Lung (tissue), 12 donors: ENCODE data around the gene CXCL16. TPM values are rescaled to one million over a fixed set of nuclear protein-coding genes. Genes with fewer than 3 reads are reported as not detected.

Source experiments
- ATAC-seq: fragments of 200-7000 bp; cut with Tn5 transposase; one replicate; pipeline ENCODE4 v1.9.1; 2020; ENCODE audit warnings: moderate number of reproducible peaks; ENCODE audit not compliant: insufficient read depth, low FRiP score
- DNase-seq, 3 donors: peaks; one replicate each; pipeline ENCODE4 v3.0.0-alpha.2; 2013 to 2017
- H3K27ac ChIP-seq, 2 donors: one replicate each; pipeline ENCODE4 v1.5.1; 2013; ENCODE audit warnings: mild to moderate bottlenecking in 2 of 2, moderate library complexity in 2 of 2, control low read depth in 1 of 2, inconsistent platforms in 1 of 2, low read depth in 1 of 2, low read length in 1 of 2
- H3K27me3 ChIP-seq, 3 donors: one replicate each; pipeline ENCODE4 v1.5.1; 2013; ENCODE audit warnings: low read length in 2 of 3; ENCODE audit not compliant: control insufficient read depth in 3 of 3, insufficient read depth in 3 of 3
- H3K36me3 ChIP-seq, 4 donors: one replicate each; pipeline ENCODE4 v1.5.1; 2013; ENCODE audit warnings: low read length in 4 of 4, mild to moderate bottlenecking in 1 of 4, moderate library complexity in 1 of 4; ENCODE audit not compliant: control insufficient read depth in 4 of 4, insufficient read depth in 4 of 4
- H3K4me1 ChIP-seq, 5 donors: one replicate each; pipeline ENCODE4 v1.5.1; 2013; ENCODE audit warnings: low read length in 5 of 5, mild to moderate bottlenecking in 2 of 5, moderate library complexity in 1 of 5; ENCODE audit not compliant: control insufficient read depth in 5 of 5, insufficient read depth in 5 of 5
- H3K4me3 ChIP-seq: one replicate; pipeline ENCODE4 v1.5.1; 2013; ENCODE audit warnings: mild to moderate bottlenecking, control low read depth, moderate library complexity
- H3K9ac ChIP-seq, 2 donors: one replicate each; pipeline ENCODE4 v1.5.1; 2013; ENCODE audit warnings: low read length in 2 of 2, control low read depth in 1 of 2; ENCODE audit not compliant: insufficient read depth in 1 of 2
- H3K9me3 ChIP-seq, 4 donors: one replicate each; pipeline ENCODE4 v1.5.1; 2013; ENCODE audit warnings: low read length in 3 of 4, mild to moderate bottlenecking in 1 of 4, moderate library complexity in 1 of 4; ENCODE audit not compliant: control insufficient read depth in 4 of 4, insufficient read depth in 3 of 4
- CTCF ChIP-seq: IDR thresholded peaks from 2 replicates; pipeline ENCODE4 v1.5.1; 2012; ENCODE audit warnings: mild to moderate bottlenecking; ENCODE audit errors: control extremely low read depth, extremely low read depth
- WGBS, 2 donors: extraction: QIAGEN DNeasy Blood & Tissue Kit; methylation state at CpG; one replicate each; pipeline ENCODE4 v1.1.7; 2013; 5-methylcytosine and 5-hydroxymethylcytosine counted together
- polyA plus RNA-seq, 2 donors: library from polyadenylated mRNA; stranded (reverse); fragments of 200-250 nt; gene quantifications; one replicate each; pipeline ENCODE4 v1.2.1, GENCODE V29; 2013
- total RNA-seq, 2 donors: library from RNA; depleted of rRNA in 1 of 2; stranded (reverse); fragments of >200 nt in 1 of 2; gene quantifications; one replicate each; pipeline ENCODE4 v1.2.1, GENCODE V29; 2014 to 2021
- donor health status: control.
- donor health status: control.
- donor health status: Bipolar disorder and iron deficiency.
- donor health status: healthy.
- donor health status: DM: yes; HTN: yes; CAD: no.

The CXCL16 gene
- total and polyA plus RNA-seq, 4 donors, result 32.7 to 252 (median 111) TPM

DNA sequence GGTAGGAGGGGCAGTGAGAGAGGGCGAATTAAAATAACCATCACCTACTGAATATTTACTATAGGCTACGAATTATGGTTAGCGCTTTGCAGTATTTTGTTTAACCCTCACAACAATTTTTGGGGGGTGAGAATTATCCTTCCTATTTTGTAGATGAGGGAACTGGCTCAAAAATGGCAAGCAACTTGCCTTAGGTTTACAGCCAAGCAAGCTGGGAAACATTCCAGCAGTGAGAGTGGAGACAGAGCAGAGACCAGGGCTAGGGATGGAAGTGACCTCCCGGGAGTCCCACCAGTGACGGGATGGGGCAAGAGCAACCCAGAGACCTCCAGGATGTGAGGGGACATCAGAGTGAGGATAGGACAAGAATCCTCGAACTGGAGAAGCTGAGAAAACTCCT lies 46.8 kb upstream of the CXCL16 start:
- Histone ChIP-seq H3K36me3 (no peaks in the 10 kb centered on the region), H3K9me3 (peaks cover 0 to 2% (median 0%) of the 10 kb centered on the region in 4 donors), H3K27ac (no peak overlapping the region), H3K4me3 (no peak overlapping the region), H3K4me1 (peaks cover 4 to 33% (median 17%) of the 10 kb centered on the region in 5 donors), H3K27me3 (peaks cover 0 to 44% (median 33%) of the 10 kb centered on the region in 3 donors), H3K9ac (no peak overlapping the region)
- DNase-seq, result no peak
- TF ChIP-seq CTCF, result no peak
- no peak for ATAC-seq
- 14 to 17% methylated on average over 6 of the region's 6 CpGs for WGBS, 2 donors

DNA sequence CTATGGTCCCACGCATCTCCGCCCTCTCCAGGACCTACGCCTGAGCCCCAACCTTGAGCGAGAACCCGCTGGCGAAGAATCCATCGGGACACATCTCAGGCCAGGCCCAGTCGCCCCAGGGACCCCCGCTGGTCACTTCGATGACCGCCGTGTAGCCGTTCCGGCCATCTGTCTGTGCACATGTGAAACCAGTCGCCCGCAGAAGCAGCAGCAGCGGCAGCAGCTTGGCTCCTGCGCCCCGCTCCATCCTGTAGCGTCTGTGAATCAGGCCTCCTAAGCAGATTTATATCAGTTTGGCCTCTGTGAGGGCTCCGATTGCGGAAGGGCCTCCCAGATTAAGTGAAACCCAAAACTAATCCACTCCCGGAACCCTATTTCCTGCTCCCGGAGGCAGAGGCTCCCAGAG lies 46.4 kb upstream of the CXCL16 start, which contains the start of gene VMO1:
Gene VMO1, minus strand, starts transcription at position 259 of the 406 bp plus-strand sequence. Its CDS starts 12 bp downstream, at position 247.
- TF ChIP-seq CTCF, result no peak
- Histone ChIP-seq H3K4me1 (peaks cover 4 to 33% (median 17%) of the 10 kb centered on the region in 5 donors), H3K27me3 (peaks cover 0 to 44% (median 33%) of the 10 kb centered on the region in 3 donors), H3K9me3 (peaks cover 0 to 2% (median 0%) of the 10 kb centered on the region in 4 donors), H3K4me3 (no peak within 1 kb of the TSS), H3K9ac (no peak within 1 kb of the TSS), H3K36me3 (no peaks in the 10 kb centered on the region), H3K27ac (no peak within 1 kb of the TSS)
- no peak for DNase-seq
- no peak for ATAC-seq
- WGBS, 2 donors, result 6 to 8% methylated on average over 24 of the region's 24 CpGs

DNA sequence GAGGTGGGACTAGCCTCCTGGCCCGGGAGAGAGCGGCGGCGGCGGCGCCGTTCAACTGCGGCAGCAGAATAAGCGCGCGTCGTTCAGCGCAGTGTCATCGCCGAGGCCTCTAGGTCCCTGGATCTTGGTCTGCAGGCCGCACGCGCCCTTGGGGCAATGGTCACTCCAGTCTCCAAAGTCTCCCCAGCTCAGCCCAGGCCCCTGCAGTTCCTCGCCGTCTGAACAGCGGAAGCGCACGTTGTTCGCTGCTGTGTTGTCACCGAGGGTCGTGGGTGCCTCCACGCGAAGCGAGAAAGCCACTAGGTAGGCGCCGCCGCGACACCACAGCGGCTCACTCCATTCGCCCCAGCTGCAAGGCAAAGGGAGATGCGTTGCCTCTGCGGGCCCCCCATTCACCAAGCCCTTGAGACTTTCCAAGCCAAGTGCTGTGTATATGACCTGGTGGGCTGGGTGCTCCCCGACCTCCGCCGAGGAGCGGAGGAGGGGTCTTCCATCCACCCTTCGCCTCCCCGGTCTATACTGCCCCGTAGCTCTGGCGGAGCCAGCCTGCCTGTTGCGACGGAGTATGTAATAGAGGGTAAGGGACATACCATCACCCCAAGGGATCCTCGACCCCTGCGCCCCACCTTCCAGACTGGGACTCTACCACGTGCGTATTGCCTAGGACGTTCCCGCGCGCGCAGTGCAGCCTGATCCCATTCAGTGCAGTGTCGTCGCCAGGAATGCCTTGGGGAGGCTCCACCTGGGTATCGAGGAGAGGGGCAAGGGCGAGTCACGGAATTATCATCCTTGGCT lies 45.8 kb upstream of the CXCL16 start:
- WGBS, 2 donors, result 7 to 12% methylated on average over 55 to 61 of the region's 61 CpGs
- H3K4me1 ChIP-seq, result peaks cover 4 to 32% (median 14%) of the 10 kb centered on the region in 5 donors
- ATAC-seq (no peak), DNase-seq (no peak)
- no peak overlapping the region for H3K4me3 ChIP-seq
- TF ChIP-seq CTCF, result no peak
- H3K9ac ChIP-seq, result no peak overlapping the region
- peaks cover 0 to 2% (median 0%) of the 10 kb centered on the region in 4 donors for H3K9me3 ChIP-seq
- no peaks in the 10 kb centered on the region for H3K36me3 ChIP-seq
- H3K27me3 ChIP-seq, result peaks cover 0 to 47% (median 33%) of the 10 kb centered on the region in 3 donors
- H3K27ac ChIP-seq, result no peak overlapping the region
